Measurements from ENCODE around the gene ZSWIM3.

DNA sequence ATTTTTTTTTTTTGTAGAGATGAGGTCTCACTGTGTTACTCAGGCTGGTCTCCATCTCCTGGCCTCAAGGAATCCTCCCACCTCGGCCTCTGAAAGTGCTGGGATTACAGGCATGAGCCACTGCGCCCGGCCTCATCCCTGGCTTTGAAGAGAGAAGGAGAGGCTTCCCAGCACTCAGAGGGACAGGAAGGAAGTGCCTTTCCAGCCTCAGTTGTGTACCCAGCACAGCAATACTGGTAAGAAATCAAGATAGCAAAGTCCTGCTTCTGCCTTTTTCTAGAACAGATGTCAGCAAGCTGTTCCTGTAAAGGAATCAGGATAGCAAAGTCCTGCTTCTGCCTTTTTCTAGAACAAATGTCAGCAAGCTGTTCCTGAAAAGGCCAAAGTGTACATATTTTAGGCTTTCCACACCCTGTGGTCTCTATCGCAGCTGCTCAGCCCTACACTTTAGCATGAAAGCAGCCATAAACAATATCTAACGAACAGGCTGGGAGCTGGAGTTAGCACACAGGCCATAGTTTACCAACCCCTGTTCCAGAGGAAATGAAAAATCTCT, 60.8 kb downstream of the ZSWIM3 start:
- TF ChIP-seq, protein P1, sequence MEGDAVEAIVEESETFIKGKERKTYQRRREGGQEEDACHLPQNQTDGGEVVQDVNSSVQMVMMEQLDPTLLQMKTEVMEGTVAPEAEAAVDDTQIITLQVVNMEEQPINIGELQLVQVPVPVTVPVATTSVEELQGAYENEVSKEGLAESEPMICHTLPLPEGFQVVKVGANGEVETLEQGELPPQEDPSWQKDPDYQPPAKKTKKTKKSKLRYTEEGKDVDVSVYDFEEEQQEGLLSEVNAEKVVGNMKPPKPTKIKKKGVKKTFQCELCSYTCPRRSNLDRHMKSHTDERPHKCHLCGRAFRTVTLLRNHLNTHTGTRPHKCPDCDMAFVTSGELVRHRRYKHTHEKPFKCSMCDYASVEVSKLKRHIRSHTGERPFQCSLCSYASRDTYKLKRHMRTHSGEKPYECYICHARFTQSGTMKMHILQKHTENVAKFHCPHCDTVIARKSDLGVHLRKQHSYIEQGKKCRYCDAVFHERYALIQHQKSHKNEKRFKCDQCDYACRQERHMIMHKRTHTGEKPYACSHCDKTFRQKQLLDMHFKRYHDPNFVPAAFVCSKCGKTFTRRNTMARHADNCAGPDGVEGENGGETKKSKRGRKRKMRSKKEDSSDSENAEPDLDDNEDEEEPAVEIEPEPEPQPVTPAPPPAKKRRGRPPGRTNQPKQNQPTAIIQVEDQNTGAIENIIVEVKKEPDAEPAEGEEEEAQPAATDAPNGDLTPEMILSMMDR (IDR thresholded peaks at IDR 0.05) = no peak
- no peak for TF ChIP-seq POLR2A (IDR thresholded peaks at IDR 0.05)
